ENCODE measurements around the gene DSE. TPM values are rescaled to one million over a fixed set of nuclear protein-coding genes. Genes with fewer than 3 reads are reported as not detected.

Gene DSE
- total RNA-seq, 1 experiment from 2014 or later: 43.3 TPM

GRCh38 chr6:116491610-116492330 lies 121.0 kb downstream of the DSE start:
- no peaks in the 10 kb centered on the region for H3K9me3 ChIP-seq (ENCODE audit: insufficient read depth, low read depth)
- no peaks in the 10 kb centered on the region for H3F3A ChIP-seq (ENCODE audit: insufficient read depth, low read depth)
- no peak overlapping the region for H3K4me2 ChIP-seq
- no peak overlapping the region for H3K4me3 ChIP-seq
- BruUV-seq (replicated peaks): no TSS peak
- TF ChIP-seq CTCF (conservative IDR thresholded peaks at IDR 0.05): no peak
- TF ChIP-seq EZH2 (IDR thresholded peaks at IDR 0.05; ENCODE audit: low read depth): no peak
- no peaks in the 10 kb centered on the region; the same call in 1 of the 2 replicates for H3K27me3 ChIP-seq (ENCODE audit: insufficient read depth, low read depth)
- ChIA-PET CTCF (no interaction called here), POLR2A (ENCODE audit: unreplicated experiment) (no interaction called here)
- no peaks in the 10 kb centered on the region for H3K79me2 ChIP-seq (ENCODE audit: low read depth)
- H3K9me2 ChIP-seq (ENCODE audit: insufficient read depth): no peaks in the 10 kb centered on the region
- DNase-seq: no peak
- no peaks in the 10 kb centered on the region for H3K36me3 ChIP-seq (ENCODE audit: low read depth)
- intact Hi-C loops (cut with micrococcal nuclease; ENCODE audit: unreplicated experiment): no loop called here
- no peaks in the 10 kb centered on the region for H4K20me1 ChIP-seq (ENCODE audit: insufficient read depth)
- H2AFZ ChIP-seq: no peak overlapping the region
- no peak overlapping the region for H3K27ac ChIP-seq
- no peaks in the 10 kb centered on the region for H3K4me1 ChIP-seq (replicated peaks; ENCODE audit: insufficient read depth)

- no peaks in the 10 kb centered on the region for H3K27me3 ChIP-seq (ENCODE audit: insufficient read depth, low read depth)
- DNase-seq: no peak
- no peak for TF ChIP-seq CTCF (conservative IDR thresholded peaks at IDR 0.05)
- H4K20me1 ChIP-seq (ENCODE audit: insufficient read depth): no peaks in the 10 kb centered on the region
- no peaks in the 10 kb centered on the region for H3K36me3 ChIP-seq (ENCODE audit: low read depth)
- ChIA-PET POLR2A (ENCODE audit: unreplicated experiment) (no interaction called here), CTCF (no interaction called here)
- no peaks in the 10 kb centered on the region for H3K9me2 ChIP-seq (ENCODE audit: insufficient read depth)
- no peaks in the 10 kb centered on the region for H3F3A ChIP-seq (ENCODE audit: insufficient read depth, low read depth)
- no peak overlapping the region for H2AFZ ChIP-seq
- no peaks in the 10 kb centered on the region for H3K9me3 ChIP-seq (ENCODE audit: insufficient read depth, low read depth)
- H3K79me2 ChIP-seq (ENCODE audit: low read depth): no peaks in the 10 kb centered on the region
- no peaks in the 10 kb centered on the region for H3K4me1 ChIP-seq (replicated peaks; ENCODE audit: insufficient read depth)
- H3K4me3 ChIP-seq: no peak overlapping the region
- no TSS peak for BruUV-seq (replicated peaks)
- intact Hi-C loops (cut with micrococcal nuclease; ENCODE audit: unreplicated experiment): no loop called here
- no peak overlapping the region for H3K4me2 ChIP-seq
- H3K27ac ChIP-seq: no peak overlapping the region
Measured at GRCh38 chr6:116492331-116493067, 121.8 kb downstream of the DSE start.

Other genes with a start within 250 kb of the DSE start
- not detected in 2 replicates for gene COL10A1, start 244.8 kb upstream of the DSE start, total RNA-seq (2021)
- gene TSPYL4, start 116.9 kb upstream of the DSE start, total RNA-seq (2021): 10.6 and 10.9 TPM in 2 replicates
- 52.8 and 73.1 TPM in 2 replicates for gene TSPYL1, start 91.0 kb upstream of the DSE start, total RNA-seq (2021)
- not detected in 2 replicates for gene CALHM6, start 90.4 kb downstream of the DSE start, total RNA-seq (2021)
- gene CALHM5, start 140.7 kb downstream of the DSE start, total RNA-seq (2021): not detected in 2 replicates
- not detected in 2 replicates for gene TRAPPC3L, start 174.7 kb downstream of the DSE start, total RNA-seq (2021)
- not detected in 2 replicates for gene CALHM4, start 182.8 kb downstream of the DSE start, total RNA-seq (2021)
- 21.5 and 22.9 TPM in 2 replicates for gene RWDD1, start 200.6 kb downstream of the DSE start, total RNA-seq (2021)
- 0.13 and 0.24 TPM in 2 replicates for gene RSPH4A, start 245.5 kb downstream of the DSE start, total RNA-seq (2021)

Data from PC-9 (cell line).